Adipose tissue (tissue), 3 donors: Measurements from ENCODE around the gene OR10R2. TPM values are rescaled to one million over a fixed set of nuclear protein-coding genes. Genes with fewer than 3 reads are reported as not detected.
"Not testable (repeated sequence)": the region's sequence is repeated elsewhere in the genome, so short reads cannot be mapped to it uniquely, and the experiment has no call there.

ENCODE experiments used
- H3K27ac ChIP-seq: one replicate; pipeline ENCODE4 v1.5.1; 2013; ENCODE audit warnings: low read depth, low read length
- WGBS, 3 donors: extraction: QIAGEN DNeasy Blood & Tissue Kit; methylation state at CpG; one replicate each; pipeline ENCODE4 v1.1.7; 2013; 5-methylcytosine and 5-hydroxymethylcytosine counted together
- polyA plus RNA-seq, 3 donors: library from polyadenylated mRNA; stranded (reverse); fragments of 200-250 nt; gene quantifications; one replicate each; pipeline ENCODE4 v1.2.3, GENCODE V29; 2013
- donor health status: healthy with polysubstance abuse.
- donor health status: Bipolar disorder and iron deficiency.
- donor health status: healthy.

The OR10R2 gene, protein sequence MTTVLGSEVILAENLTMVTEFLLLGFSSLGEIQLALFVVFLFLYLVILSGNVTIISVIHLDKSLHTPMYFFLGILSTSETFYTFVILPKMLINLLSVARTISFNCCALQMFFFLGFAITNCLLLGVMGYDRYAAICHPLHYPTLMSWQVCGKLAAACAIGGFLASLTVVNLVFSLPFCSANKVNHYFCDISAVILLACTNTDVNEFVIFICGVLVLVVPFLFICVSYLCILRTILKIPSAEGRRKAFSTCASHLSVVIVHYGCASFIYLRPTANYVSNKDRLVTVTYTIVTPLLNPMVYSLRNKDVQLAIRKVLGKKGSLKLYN
- polyA plus RNA-seq = not detected

DNA sequence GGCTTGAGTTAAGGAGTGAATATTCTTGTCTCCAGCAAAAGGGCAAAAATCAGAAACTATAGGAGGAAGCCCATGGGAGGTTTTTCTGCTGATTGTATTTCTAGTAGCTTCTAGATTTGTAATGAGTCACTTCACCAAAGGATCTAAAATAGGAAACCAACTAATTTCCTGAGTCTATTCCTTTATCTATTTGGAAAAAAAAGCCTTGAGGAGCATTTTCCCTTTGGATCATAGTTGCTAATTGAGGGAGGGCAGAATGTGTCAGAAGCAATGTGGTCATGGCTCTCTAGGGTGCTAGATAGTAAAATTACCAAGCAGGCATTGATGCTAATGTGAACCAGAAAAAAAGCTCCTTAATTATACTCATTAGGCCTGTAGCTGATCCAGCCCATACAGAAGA is at the start of gene OR10R2:
TSS of gene OR10R2 (plus strand) at position 301 of the 400 bp plus-strand sequence. CDS start 106 bp downstream, outside the sequence.
- H3K27ac ChIP-seq = no peak within 1 kb of the TSS

DNA sequence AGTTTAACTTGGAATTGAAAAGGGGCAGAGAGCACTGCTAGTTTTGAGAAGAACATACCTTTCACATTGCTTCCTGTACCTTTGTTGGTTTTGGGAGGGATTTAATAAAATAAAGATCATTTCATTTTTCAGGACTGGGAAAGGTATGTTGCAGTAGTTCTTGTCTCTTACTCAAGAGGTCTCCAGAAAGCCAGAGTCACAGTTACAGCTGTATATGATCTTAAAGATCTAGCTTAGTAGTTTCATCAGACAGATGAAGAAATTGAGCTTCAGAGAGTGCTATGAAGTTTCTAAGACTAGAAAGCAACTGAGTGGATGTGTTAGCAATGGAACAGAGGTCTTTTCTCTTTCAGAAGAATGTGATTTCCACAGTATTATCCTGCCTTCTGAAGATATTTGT is 47.0 kb upstream of the OR10R2 start:
- no peak overlapping the region for H3K27ac ChIP-seq

DNA sequence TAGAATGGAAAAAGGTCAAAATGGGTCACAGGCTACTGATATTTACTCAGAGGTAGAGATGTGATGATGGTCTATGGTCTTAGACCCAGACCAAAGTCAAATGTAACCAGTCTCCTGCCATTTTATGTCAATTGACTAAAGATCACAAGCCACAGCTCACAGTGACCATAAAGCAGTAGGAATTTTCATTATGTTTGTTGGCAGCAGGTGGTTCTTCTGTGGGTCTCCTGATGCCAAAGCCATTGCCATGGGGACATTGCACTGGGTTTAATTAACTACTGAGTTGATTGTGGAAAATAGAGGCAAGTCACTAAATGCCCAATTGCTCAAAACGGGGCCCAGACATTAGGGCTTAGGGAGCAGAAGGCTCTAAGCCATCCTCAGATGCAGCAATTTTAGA is 45.9 kb upstream of the OR10R2 start, which contains the start of gene OR10K2:
TSS of gene OR10K2 (minus strand) at position 101 of the 400 bp plus-strand sequence. CDS start 5,371 bp downstream, outside the sequence.
- 85 to 89% (median 88%) methylated on average over 1 of the region's 1 CpG for WGBS, 3 donors

DNA sequence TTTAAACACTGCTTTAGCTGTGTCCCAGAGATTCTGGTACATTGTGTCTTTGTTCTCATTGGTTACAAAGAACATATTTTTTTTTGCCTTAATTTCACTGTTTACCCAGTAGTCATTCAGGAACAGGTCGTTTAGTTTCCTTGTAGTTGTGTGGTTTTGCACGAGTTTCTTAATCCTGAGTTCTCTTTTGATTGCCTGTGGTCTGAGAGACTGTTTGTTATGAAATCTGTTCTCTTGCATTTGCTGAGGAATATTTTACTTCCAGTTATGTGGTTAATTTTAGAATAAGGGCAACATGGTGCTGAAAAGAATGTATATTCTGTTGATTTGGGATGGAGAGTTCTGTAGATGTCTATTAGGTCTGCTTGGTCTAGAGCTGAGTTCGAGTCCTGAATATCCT is 41.9 kb upstream of the OR10R2 start:
- 37 to 45% (median 41%) methylated on average over 3 of the region's 3 CpGs for WGBS, 3 donors
- H3K27ac ChIP-seq = not testable (repeated sequence)

More for the DNA sequence above, 45.9 kb upstream of the OR10R2 start, which contains the start of gene OR10K2:
- H3K27ac ChIP-seq = no peak within 1 kb of the TSS

DNA sequence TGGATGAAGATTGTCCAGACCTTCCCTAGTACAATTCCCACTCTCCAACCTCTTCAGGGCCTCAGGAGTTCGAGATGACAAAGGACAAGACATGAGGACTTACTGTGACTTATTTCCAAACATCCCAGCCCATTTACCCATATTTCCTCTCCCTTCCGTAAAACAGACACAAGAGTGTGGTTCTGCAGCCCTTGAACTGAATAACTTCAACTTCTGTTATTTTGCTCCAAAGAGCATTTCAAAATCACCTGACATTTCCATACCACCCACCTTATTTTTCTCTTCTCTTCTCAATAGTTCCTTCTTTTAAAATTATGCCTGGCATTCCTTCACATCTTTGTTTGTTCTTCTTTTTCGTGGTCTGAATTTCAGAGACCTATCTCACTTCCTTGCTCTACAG is 37.3 kb upstream of the OR10R2 start:
- 19 to 50% (median 25%) methylated on average over 3 of the region's 3 CpGs for WGBS, 3 donors

DNA sequence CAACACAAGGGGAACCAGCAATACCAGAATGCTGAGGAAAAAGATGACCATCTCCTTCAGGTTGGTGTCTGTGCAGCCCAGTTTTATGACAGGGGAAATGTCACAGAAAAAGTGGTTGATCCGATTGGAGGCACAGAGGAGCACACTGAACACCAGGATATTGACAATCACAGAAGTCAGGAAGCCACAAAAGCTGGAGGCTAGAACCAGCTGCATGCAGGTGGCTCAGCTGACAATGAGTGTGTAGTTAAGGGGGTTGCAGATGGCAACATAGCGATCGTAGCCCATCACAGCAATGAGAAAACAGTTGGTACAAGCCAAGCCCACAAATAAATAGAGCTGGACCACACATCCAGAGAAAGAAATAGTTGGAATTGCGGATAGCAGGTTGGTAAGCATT is 26.6 kb upstream of the OR10R2 start:
- H3K27ac ChIP-seq = no peak overlapping the region
- WGBS, 3 donors = 63 to 89% (median 88%) methylated on average over 4 of the region's 4 CpGs

More for the DNA sequence above, 37.3 kb upstream of the OR10R2 start:
- H3K27ac ChIP-seq = no peak overlapping the region

DNA sequence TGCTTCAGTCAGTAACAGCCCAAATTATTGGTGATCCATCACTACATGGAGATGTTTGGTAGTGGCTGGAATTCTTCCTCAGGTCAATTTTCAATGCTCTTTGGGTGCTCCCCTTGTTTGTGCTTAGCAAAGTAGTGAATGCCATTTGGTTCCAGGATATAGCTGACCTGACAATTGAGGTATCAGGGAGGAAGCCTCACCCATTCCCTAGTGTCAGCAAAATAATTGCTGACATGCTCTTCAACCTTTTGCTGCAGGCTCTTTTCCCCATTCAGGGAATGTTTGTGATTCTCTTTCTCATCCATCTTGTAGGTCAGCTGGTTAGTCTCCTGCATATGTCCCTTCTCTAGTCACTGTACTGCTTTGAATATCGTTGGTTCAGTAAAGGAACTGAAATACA is 17.5 kb upstream of the OR10R2 start:
- WGBS, 3 donors = 70 to 78% (median 74%) methylated on average over 1 of the region's 1 CpG
- H3K27ac ChIP-seq = no peak overlapping the region

DNA sequence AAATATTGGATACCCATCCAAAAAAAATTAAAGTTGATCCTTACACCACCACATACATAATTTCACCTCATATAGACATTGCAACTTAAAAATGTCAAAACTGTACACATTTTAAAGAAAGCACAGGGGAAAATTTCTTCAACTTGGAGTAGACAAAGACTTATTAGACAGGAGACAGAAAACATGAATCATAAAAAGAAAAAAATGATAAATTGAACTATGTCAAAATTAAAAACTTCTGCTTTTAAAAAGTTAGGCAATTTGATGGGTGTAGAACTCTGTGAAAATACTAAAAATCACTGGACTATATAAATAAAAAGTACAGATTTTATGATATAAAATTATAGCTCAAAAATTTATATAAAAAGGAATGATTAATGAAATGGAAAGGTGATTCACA is 14.8 kb upstream of the OR10R2 start:
- no peak overlapping the region for H3K27ac ChIP-seq

DNA sequence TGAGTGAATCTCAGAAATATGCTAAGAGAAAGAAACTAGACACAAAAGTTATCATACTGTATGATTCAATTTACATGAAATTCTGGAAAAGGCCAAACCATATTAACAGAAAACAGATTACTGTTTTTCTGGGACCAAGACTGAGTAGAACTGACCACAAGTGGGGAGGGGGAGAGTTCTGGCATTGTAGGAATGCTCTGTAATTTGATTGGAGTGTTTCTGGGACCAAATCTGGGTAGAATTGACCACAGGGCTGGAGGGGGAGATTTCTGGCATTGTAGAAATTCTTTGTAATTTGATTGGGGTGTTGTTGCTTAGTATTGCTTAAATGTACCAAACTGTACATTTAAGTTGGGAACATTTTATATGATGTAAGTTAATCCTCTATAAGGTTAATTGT is 13.8 kb upstream of the OR10R2 start:
- H3K27ac ChIP-seq = no peak overlapping the region

DNA sequence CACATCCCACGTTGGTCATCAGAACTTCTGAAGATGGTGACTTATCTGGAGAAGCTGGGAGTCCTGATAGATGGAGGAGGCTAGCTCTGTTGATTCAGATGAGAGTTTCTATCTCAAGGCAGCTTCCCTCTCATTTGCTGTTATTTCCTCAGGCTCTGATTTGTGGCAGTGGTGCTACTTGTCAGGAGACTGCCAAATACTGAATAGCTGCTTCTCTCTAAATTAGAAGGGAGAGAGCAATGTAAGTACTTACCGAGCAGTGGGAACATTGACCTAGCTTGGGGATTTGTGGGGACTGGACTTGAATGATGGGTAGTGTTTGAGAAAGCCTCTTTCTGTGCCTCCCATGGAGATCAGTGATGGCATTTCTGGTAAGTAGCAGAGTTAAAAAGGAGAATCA is 10.5 kb upstream of the OR10R2 start, which contains the start of gene OR10K1:
TSS of gene OR10K1 (plus strand) at position 301 of the 400 bp plus-strand sequence. CDS start 3,728 bp downstream, outside the sequence.
- WGBS, 3 donors = 65 to 74% (median 68%) methylated on average over 2 of the region's 2 CpGs
- H3K27ac ChIP-seq = no peak within 1 kb of the TSS

DNA sequence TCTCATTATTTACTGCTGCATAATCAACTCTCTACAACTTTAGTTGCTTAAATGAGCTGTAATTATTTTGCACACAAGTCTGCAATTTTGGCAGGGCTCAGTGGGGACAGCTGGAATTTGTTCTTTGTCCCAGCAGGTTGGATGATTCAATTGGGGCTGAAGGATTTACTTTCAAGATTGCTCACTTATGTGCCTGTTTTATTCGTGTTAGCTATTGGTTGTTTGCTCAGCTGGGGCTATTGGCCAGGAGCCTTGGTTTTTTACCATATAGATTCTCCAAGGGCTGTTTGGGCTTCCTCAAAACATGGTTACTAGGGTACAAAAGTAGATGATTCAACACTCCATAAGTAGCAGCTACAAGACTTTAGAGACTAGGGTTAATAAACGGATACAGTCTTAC is 13.4 kb downstream of the OR10R2 start:
- 43 to 68% (median 60%) methylated on average over 2 of the region's 2 CpGs for WGBS, 3 donors
- no peak overlapping the region for H3K27ac ChIP-seq

DNA sequence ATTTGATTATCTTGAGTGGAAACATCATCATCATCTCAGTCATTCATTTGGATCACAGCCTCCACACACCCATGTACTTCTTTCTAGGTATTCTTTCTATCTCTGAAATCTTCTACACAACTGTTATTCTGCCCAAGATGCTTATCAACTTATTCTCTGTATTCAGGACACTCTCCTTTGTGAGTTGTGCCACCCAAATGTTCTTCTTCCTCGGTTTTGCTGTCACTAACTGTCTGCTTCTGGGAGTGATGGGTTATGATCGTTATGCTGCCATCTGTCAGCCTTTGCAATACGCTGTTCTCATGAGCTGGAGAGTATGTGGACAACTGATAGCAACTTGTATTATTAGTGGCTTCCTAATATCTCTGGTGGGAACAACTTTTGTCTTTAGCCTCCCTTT is 19.3 kb downstream of the OR10R2 start:
- H3K27ac ChIP-seq = no peak overlapping the region
- WGBS, 3 donors = 51 to 72% (median 54%) methylated on average over 3 of the region's 3 CpGs

DNA sequence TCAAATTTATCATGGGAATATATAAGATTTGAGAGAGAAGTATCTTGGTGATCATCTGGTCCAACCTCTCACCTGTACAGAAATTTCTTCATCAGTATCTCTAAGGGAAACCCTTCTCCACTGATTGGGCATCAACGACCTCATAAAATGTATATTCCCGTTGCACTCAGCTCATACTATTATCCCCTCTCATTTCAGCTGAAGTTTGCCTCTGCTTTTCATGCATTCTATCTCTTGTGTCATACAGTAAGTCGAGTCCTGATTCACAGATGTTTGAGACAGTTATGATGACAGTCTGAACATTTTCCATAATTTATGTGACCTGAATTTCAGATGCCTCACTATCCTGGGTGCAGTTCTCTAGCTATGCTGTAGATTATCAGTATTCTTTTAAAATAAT is 21.0 kb downstream of the OR10R2 start:
- H3K27ac ChIP-seq = no peak overlapping the region
- WGBS, 3 donors = 50 to 76% (median 71%) methylated on average over 3 of the region's 3 CpGs

DNA sequence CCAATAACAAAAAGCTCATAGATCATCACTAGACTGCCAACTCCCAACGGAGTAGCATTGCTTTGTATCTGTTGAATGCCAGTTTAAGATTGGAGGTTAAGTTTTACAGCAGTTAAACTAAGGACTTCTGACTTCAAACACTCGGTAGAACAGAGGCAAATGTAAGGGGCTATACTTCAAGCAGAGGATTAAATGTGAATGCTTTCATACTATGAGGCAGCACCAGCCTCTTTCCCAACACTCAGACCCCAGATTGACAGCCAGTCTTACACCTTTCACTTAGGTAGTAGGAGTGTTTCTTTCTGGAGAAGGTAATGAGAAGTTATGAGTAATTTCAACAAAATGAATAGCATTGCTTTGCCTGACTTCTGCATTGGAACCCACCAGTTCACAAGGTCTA is 22.8 kb downstream of the OR10R2 start:
- no peak overlapping the region for H3K27ac ChIP-seq
- WGBS, 3 donors = 0 to 22% (median 11%) methylated on average over 2 of the region's 2 CpGs

DNA sequence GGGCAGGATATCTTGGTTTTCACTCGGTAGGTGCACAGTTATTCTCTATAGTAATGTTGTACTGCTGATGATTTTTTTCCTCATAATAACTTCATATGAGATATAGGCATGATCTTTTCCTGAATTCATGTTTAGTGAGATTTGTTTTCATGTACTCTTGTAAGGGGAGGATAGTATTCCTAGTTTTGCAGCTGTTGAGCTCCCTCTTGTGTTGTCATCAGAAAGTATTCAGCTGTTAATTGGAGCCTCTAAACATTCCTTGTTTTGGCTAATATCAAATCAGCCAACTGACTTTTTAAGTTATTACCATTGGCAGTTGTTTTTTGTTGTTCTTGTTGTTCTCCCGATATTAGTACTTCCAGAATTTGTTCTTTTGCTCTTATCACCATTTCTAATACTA is 24.4 kb downstream of the OR10R2 start:
- WGBS, 3 donors = 24 to 32% (median 31%) methylated on average over 2 of the region's 2 CpGs

DNA sequence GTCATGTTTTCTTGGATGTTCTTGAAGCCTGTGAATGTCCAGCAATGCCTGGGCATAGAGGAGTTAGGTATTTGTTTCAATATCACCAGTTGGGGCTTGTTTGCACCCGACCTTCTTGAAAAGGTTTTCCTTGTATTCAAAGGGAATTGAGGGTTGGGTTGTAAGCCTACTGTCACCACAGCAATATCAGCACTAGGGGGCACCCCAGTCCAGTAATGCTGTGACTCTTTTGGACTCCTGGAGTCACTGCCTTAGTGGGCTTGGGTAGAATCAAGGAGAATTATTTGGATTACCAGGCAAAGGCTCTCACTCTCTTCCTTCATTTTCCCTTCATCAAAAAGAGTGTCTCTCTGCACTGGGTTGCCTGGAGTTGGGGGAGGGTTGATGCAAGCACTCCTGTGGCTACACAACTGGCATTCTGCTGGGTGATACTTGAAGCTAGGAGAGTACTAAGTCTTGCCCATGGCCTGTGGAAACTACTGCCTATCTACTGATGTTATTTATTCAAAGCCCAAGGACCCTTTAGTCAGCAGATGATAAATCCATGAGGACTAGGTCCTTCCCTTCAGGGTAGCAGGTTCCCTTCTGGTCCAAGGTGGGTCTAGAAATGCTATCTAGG is 34.5 kb downstream of the OR10R2 start:
- H3K27ac ChIP-seq = no peak overlapping the region
- 28 to 56% (median 55%) methylated on average over 1 of the region's 1 CpG for WGBS, 3 donors

More for the DNA sequence above, 24.4 kb downstream of the OR10R2 start:
- no peak overlapping the region for H3K27ac ChIP-seq

DNA sequence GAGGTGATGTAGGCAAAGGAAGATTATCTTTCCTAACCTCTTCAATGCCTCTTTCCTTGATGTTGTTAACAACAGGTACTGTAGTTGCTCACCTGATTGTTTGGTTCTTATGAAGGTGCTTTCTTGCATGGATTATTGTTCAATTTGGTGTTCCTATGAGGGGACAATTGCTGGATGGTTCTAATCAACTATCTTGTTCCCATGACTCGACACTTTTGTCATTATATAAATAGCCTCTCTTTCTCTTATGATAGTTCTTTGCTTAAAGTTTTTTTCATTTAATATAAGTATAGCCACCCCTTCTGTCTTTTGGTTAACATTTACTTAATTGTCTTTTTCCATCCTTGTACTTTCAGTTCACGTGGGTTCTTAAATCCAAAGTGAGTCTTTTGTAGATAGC is 35.5 kb downstream of the OR10R2 start:
- no peak overlapping the region for H3K27ac ChIP-seq
- WGBS, 3 donors = 58 to 94% (median 86%) methylated on average over 2 of the region's 2 CpGs

DNA sequence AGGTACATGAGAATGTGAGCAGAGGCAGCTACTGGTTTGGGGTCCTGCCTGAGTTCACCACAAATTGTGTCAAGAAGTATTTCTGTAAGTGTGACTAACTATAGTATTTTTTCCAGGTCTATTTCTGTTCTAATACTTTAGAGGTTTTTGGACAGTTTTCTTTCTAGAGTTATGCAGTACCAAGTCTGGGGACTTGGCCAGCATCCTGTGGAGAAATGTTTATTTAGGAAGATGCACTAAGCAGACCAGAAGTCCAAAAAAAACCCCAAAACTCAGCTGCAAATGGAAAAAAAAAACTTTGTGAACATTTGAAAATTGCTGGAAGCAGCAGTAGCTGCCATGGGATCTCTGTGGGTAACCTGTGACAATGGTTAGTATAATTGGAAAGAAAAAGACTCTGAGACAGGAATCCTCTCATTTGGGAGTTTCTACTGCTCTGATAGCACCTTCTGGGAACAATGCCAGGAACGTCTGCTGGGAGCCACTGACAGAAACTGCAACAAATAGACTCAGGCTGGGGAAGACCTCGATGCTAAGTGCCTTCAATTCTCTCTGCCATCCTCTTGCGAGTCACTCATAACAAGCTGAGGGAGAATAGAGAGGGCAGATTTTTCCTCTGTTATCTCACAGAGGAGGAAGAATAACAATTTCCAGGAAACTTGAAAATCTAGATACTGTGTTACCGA is 37.6 kb downstream of the OR10R2 start:
- WGBS, 3 donors = 23 to 32% (median 31%) methylated on average over 4 of the region's 4 CpGs
- no peak overlapping the region for H3K27ac ChIP-seq

DNA sequence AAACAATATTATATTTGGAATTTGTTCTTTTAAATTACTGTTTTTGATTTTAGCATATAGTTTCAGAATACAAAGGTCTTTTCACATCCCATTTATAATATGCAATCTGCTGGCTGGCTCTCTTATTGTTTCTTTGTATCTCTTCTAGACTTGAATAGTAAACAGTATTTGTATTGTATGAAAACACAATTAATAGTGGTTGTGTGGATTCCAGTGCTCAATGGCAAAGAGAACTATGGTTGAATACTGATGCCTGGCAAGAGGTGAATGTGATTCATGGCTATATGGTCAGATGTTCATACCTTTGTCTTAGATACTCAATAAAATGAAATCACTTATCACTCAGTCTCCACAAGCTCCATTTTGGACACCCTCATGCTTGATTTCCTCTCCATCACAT is 44.9 kb downstream of the OR10R2 start:
- no peak overlapping the region for H3K27ac ChIP-seq

DNA sequence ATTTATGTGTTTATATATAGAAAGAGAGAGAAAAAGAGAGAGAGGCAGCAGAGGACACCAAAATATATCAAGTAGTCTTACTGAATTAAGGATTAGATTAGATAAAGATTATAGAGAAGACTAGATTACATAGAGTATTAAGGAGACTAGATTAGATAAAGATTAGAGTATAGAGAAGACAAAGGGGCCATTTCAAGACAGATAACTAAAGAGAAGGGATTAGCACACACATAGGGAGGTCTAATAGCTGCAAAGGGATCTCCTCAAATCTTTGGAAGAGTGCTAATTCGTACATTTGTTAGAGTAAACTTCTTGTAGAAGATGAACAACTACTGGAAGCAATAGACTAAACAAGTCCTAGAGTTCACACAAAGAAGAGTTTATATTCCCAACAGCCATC is 48.0 kb downstream of the OR10R2 start:
- H3K27ac ChIP-seq = no peak overlapping the region
- 31 to 67% (median 55%) methylated on average over 1 of the region's 1 CpG for WGBS, 3 donors
